Suprapubic skin (tissue), 4 donors: ENCODE data around the gene SLC33A1. TPM values are rescaled to one million over a fixed set of nuclear protein-coding genes. Genes with fewer than 3 reads are reported as not detected.
"Not testable (repeated sequence)": the region's sequence is repeated elsewhere in the genome, so short reads cannot be mapped to it uniquely, and the experiment has no call there.

Source experiments
- DNase-seq, 2 donors: peaks; one replicate each; pipeline ENCODE4 v3.0.0-alpha.2; 2019; ENCODE audit warnings: low spot score in 2 of 2
- H3K27ac ChIP-seq: fragments of 200-600 bp; sonication (generic); one replicate; pipeline ENCODE4 v1.5.1; 2019
- H3K27me3 ChIP-seq: fragments of 200-600 bp; sonication (generic); one replicate; pipeline ENCODE4 v1.5.1; 2019
- H3K36me3 ChIP-seq: fragments of 200-600 bp; sonication (generic); one replicate; pipeline ENCODE4 v1.5.1; 2019
- H3K4me1 ChIP-seq: fragments of 200-600 bp; sonication (generic); one replicate; pipeline ENCODE4 v1.5.1; 2019
- H3K4me3 ChIP-seq: fragments of 200-600 bp; sonication (generic); one replicate; pipeline ENCODE4 v1.5.1; 2019; ENCODE audit warnings: mild to moderate bottlenecking
- H3K9me3 ChIP-seq: fragments of 200-600 bp; sonication (generic); one replicate; pipeline ENCODE4 v1.5.1; 2019
- EP300 ChIP-seq: sonication (generic); formaldehyde crosslinking; IDR thresholded peaks from one replicate; pipeline ENCODE4 v1.6.1; 2017; ENCODE audit warnings: antibody characterized with exemption
- POLR2A ChIP-seq, 2 donors: fragments of 450-650 bp; IDR thresholded peaks; one replicate each; pipeline ENCODE4 v1.6.1; 2017; ENCODE audit warnings: antibody characterized with exemption in 2 of 2, mild to moderate bottlenecking in 2 of 2, moderate library complexity in 2 of 2
- POLR2AphosphoS5 ChIP-seq, 3 donors: sonication (generic); formaldehyde crosslinking; IDR thresholded peaks; one replicate each; pipeline ENCODE4 v1.6.1; 2017; ENCODE audit warnings: antibody characterized with exemption in 3 of 3
- WGBS: methylation state at CpG from one replicate; pipeline ENCODE4 v1.1.5; 2018; 5-methylcytosine and 5-hydroxymethylcytosine counted together
- total RNA-seq, 4 donors: library from RNA; depleted of rRNA; stranded (reverse); fragments of >200 nt; gene quantifications; one replicate each; pipeline ENCODE4 v1.1.0, GENCODE V29; 2016
- TF ChIP-seq, protein P1 (sequence below), 2 donors: fragments of 200-600 bp in 1 of 2; fragments of 450-650 bp in 1 of 2; sonication (generic) in 1 of 2; IDR thresholded peaks; one replicate each; pipeline ENCODE4 v1.5.1; 2016 to 2019; ENCODE audit warnings: antibody characterized with exemption in 2 of 2, mild to moderate bottlenecking in 1 of 2, moderate library complexity in 1 of 2

SLC33A1 gene
- total RNA-seq, 4 donors from 2014 or later = 21.2 to 25.4 (median 22.9) TPM

DNA sequence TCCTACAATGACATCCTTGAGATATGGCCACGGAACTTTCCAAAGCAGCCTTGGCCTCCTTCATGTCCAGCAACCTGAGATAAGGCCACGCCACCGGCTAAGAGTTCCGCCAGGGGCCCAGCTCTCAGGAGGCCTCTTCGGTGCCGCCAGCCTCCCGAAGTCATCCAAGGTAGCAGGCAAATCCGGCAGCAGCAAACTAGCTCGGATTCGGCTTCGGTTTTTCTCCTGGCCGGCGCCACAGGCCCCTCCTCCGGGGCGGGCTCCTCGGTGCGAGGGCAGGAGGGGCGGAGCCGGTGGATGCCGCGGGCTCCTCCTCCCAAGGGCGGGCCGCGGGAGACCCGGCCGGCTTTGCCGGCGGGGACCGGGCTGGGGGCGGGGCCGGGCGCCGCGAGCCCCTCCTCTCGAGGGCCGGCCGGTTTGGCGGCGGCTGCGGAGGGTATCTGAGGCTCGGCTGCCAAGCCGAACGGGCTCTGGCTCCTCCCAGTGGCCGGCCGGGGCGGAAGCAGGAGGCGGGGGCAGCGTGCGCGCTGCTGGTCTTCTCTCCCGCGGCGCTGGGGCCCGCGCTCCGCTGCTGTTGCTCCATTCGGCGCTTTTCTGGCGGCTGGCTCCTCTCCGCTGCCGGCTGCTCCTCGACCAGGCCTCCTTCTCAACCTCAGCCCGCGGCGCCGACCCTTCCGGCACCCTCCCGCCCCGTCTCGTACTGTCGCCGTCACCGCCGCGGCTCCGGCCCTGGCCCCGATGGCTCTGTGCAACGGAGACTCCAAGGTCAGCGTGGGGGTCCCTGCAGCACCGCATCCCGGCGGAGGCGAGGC is 16.1 kb upstream of the SLC33A1 start, which contains the start of gene GMPS:
GMPS (plus strand) TSS at position 518 of the 812 bp plus-strand sequence; CDS start at position 739, 221 bp downstream.
- H3K9me3 ChIP-seq = no peaks in the 10 kb centered on the region
- peak within 1 kb of the TSS; percentile 97 for H3K4me3 ChIP-seq
- H3K36me3 ChIP-seq = no peaks in the 10 kb centered on the region
- H3K27me3 ChIP-seq = no peaks in the 10 kb centered on the region
- H3K27ac ChIP-seq = peak within 1 kb of the TSS; percentile 95
- DNase-seq = peak; percentile 94 to 95
- TF ChIP-seq, protein P1, sequence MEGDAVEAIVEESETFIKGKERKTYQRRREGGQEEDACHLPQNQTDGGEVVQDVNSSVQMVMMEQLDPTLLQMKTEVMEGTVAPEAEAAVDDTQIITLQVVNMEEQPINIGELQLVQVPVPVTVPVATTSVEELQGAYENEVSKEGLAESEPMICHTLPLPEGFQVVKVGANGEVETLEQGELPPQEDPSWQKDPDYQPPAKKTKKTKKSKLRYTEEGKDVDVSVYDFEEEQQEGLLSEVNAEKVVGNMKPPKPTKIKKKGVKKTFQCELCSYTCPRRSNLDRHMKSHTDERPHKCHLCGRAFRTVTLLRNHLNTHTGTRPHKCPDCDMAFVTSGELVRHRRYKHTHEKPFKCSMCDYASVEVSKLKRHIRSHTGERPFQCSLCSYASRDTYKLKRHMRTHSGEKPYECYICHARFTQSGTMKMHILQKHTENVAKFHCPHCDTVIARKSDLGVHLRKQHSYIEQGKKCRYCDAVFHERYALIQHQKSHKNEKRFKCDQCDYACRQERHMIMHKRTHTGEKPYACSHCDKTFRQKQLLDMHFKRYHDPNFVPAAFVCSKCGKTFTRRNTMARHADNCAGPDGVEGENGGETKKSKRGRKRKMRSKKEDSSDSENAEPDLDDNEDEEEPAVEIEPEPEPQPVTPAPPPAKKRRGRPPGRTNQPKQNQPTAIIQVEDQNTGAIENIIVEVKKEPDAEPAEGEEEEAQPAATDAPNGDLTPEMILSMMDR (IDR thresholded peaks at IDR 0.05) = peak in 1 of 2 donors; percentile 60
- TF ChIP-seq EP300 = no peak
- peak in 2 of 3 donors; percentile 37 to 52 for TF ChIP-seq POLR2AphosphoS5 (IDR thresholded peaks at IDR 0.05)
- TF ChIP-seq POLR2A (IDR thresholded peaks at IDR 0.05) = peak in 1 of 2 donors; percentile 50
- 1% methylated on average over 14 of the region's 83 CpGs for WGBS
- peaks cover 26% of the 10 kb centered on the region for H3K4me1 ChIP-seq

- no peak for DNase-seq
- TF ChIP-seq POLR2AphosphoS5 (IDR thresholded peaks at IDR 0.05) = no peak
- TF ChIP-seq EP300 = no peak
- TF ChIP-seq, protein P1 (IDR thresholded peaks at IDR 0.05) = no peak
- TF ChIP-seq POLR2A (IDR thresholded peaks at IDR 0.05) = no peak
- no peaks in the 10 kb centered on the region for H3K9me3 ChIP-seq
- H3K4me3 ChIP-seq = peak overlapping the region; percentile 97
- no peaks in the 10 kb centered on the region for H3K27me3 ChIP-seq
- H3K36me3 ChIP-seq = no peaks in the 10 kb centered on the region
- peak overlapping the region; percentile 95 for H3K27ac ChIP-seq
- 33% methylated on average over 3 of the region's 3 CpGs for WGBS
- H3K4me1 ChIP-seq = peaks cover 26% of the 10 kb centered on the region
Measured at GRCh38 chr3:155869691-155870090, 15.5 kb upstream of the SLC33A1 start.

DNA sequence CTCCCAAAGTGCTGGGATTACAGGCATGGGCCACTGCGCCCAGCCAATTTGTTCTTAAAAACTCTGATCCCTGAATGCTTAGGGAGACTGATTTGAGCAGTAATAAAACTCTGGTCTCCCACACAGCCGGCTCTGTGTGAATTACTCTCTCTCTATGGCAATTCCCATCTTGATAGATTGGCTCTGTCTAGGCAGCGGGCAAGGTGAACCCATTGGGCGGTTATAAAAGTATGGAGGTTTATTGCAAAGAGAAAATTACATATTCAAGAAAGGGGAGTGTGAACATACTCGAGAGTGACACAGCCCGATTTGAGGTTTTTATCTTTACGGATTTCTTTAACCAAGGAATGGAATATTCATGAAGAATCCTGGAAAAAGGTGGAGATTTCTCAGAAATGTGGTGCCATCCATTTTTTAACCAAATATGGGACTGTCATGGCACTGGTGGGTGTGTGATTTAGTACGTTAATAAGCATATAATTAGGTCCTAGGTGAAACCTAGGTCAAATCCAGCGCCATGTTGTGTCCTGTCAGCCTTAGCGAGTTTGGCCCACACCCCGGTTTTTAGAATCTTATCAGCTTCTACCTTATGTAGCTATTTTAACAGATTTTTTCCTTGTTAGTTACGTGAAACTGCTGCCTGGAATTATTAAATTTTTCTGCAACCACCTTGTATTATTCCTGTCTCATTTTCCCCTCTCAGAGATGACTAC is 9.0 kb upstream of the SLC33A1 start:
- Histone ChIP-seq H3K36me3 (no peaks in the 10 kb centered on the region), H3K27ac (no peak overlapping the region), H3K9me3 (no peaks in the 10 kb centered on the region), H3K4me1 (no peaks in the 10 kb centered on the region), H3K27me3 (no peaks in the 10 kb centered on the region), H3K4me3 (no peak overlapping the region)
- DNase-seq = no peak
- TF ChIP-seq EP300 = no peak
- TF ChIP-seq, protein P1 (IDR thresholded peaks at IDR 0.05) = no peak
- 89% methylated on average over 12 of the region's 12 CpGs for WGBS

DNA sequence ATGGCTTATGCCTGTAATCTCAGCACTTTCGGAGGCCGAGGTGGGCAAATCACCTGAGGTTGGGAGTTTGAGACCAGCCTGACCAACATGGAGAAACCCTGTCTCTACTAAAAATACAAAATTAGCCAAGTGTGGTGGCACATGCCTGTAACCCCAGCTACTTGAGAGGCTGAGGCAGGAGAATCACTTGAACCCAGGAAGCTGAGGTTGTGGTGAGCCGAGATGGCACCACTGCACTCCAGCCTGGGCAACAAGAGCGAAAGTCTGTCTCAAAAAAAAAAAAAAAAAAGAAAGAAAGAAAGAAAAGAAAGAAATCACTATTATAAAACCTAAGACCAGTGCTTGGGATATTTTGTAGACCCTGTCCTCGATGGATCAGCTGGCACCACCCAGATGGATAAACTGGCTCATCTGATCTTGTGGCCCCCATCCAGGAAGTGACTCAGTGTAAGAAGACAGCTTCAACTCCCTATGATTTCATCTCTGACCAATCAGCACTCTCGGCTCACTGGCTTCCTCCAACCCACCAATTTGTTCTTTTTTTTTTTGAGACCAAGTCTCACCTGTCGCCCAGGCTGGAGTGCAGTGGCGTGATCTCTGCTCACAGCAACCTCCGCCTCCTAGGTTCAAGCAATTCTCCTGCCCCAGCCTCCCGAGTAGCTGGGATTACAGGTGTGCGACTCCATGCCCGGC is 8.2 kb upstream of the SLC33A1 start:
- H3K4me3 ChIP-seq, H3K27ac ChIP-seq, H3K36me3 ChIP-seq, H3K27me3 ChIP-seq, DNase-seq, H3K9me3 ChIP-seq, H3K4me1 ChIP-seq: not testable (repeated sequence)
- 82% methylated on average over 12 of the region's 12 CpGs for WGBS

DNA sequence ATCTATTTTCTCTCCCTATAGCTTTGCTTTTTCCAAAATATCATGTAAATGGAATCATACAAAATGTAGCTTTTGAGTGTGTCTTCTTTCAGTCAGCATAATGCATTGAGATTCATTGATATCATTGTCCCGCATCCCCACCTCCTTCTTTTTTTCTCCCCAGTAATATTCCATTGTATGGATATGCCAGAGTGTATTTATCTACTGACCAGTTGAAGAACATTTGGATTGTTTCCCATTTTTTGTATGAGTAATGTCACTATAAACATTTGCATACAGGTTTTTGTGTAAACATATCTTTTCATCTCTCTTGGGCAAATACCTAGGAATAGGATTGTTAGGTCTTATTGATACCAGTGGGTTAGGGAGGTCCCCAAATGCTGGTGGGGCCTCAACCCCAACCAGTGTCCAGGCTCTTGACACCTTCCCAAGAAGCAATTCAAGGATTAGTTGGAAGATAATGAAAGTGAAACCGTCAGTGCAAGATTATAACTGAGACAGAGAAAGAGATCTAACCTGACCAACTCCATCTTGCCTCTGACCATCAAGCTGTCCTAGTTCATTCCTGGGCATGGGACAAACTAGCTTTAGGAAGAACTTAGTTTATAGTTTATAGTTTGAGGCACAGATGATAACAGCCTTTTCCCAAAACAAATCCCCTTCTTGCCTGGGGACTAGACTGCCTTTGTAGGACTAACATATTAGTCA is 7.4 kb upstream of the SLC33A1 start:
- no peaks in the 10 kb centered on the region for H3K9me3 ChIP-seq
- TF ChIP-seq, protein P1 (IDR thresholded peaks at IDR 0.05) = no peak
- TF ChIP-seq POLR2AphosphoS5 (IDR thresholded peaks at IDR 0.05) (no peak), EP300 (no peak), POLR2A (IDR thresholded peaks at IDR 0.05) (no peak)
- no peaks in the 10 kb centered on the region for H3K4me1 ChIP-seq
- H3K36me3 ChIP-seq = no peaks in the 10 kb centered on the region
- 80% methylated on average over 2 of the region's 2 CpGs for whole genome bisulfite sequencing
- no peak overlapping the region for H3K27ac ChIP-seq
- DNase-seq = no peak
- no peak overlapping the region for H3K4me3 ChIP-seq
- H3K27me3 ChIP-seq = no peaks in the 10 kb centered on the region

- H3K36me3 ChIP-seq, DNase-seq, H3K27me3 ChIP-seq, H3K9me3 ChIP-seq, H3K27ac ChIP-seq, H3K4me1 ChIP-seq, H3K4me3 ChIP-seq: not testable (repeated sequence)
- 89% methylated on average over 5 of the region's 5 CpGs for WGBS
Measured at GRCh38 chr3:155860424-155860823, 6.2 kb upstream of the SLC33A1 start.
